OCI-LY7 (cell line): Measurements from ENCODE around the gene CUX1. TPM values are rescaled to one million over a fixed set of nuclear protein-coding genes. Genes with fewer than 3 reads are reported as not detected.

Experiments
- BruUV-seq: library from RNA; stranded (reverse); fragments of 400-500 nt; replicated peaks from 2 replicates; lab custom pipeline; 2021; lab: Mats Ljungman, UMichigan
- CTCF ChIA-PET: fragments of 300-600 bp; sonication (Branson Sonifier 250); formaldehyde crosslinking; loops from one replicate; lab custom pipeline; 2022; ENCODE audit warnings: antibody characterized with exemption; ENCODE audit not compliant: unreplicated experiment; lab: Charles Lee
- POLR2A ChIA-PET: fragments of 300-600 bp; sonication (Branson Sonifier 250); formaldehyde crosslinking; loops from one replicate; lab custom pipeline; 2022; ENCODE audit warnings: antibody characterized with exemption; lab: Charles Lee
- DNase-seq: peaks from one replicate; pipeline ENCODE4 v3.0.0-alpha.2; 2015; ENCODE audit warnings: low spot score
- H2AFZ ChIP-seq: fragments of 200-600 bp; sonication (generic), shearing (Covaris generic); 2 replicates; pipeline ENCODE4 v1.6.1; 2014; ENCODE audit warnings: mild to moderate bottlenecking, antibody characterized with exemption, low read length, moderate library complexity
- H3K27ac ChIP-seq: fragments of 200-600 bp; sonication (generic); 2 replicates; pipeline ENCODE4 v1.5.1; 2014; ENCODE audit warnings: mixed run types, low read depth, mild to moderate bottlenecking, moderate library complexity, low read length, inconsistent platforms; ENCODE audit not compliant: poor library complexity, severe bottlenecking
- H3K36me3 ChIP-seq: fragments of 200-600 bp; sonication (generic); 2 replicates; pipeline ENCODE4 v1.6.1; 2014; ENCODE audit warnings: mild to moderate bottlenecking, antibody characterized with exemption, low read length, moderate library complexity, mixed read lengths; ENCODE audit not compliant: insufficient read depth
- H3K4me1 ChIP-seq: fragments of 200-600 bp; sonication (generic); 2 replicates; pipeline ENCODE4 v1.5.1; 2014; ENCODE audit warnings: mild to moderate bottlenecking, low read length; ENCODE audit not compliant: insufficient read depth, poor library complexity, severe bottlenecking
- H3K4me2 ChIP-seq: fragments of 200-600 bp; sonication (generic); 2 replicates; pipeline ENCODE4 v1.6.1; 2014; ENCODE audit warnings: mild to moderate bottlenecking, low read length
- H3K4me3 ChIP-seq: fragments of 200-600 bp; sonication (generic); 2 replicates; pipeline ENCODE4 v1.5.1; 2014; ENCODE audit warnings: mild to moderate bottlenecking, low read depth, low read length; ENCODE audit not compliant: poor library complexity, severe bottlenecking
- H3K79me2 ChIP-seq: fragments of 200-600 bp; sonication (generic); 2 replicates; pipeline ENCODE4 v1.6.1; 2016; ENCODE audit warnings: low read depth, mild to moderate bottlenecking, low read length, moderate library complexity, mixed read lengths; ENCODE audit not compliant: insufficient read depth
- H3K9me2 ChIP-seq: fragments of 200-600 bp; sonication (generic); 2 replicates; pipeline ENCODE4 v1.6.1; 2016; ENCODE audit warnings: mild to moderate bottlenecking, low read length, mixed read lengths; ENCODE audit not compliant: insufficient read depth
- H3K9me3 ChIP-seq: fragments of 200-600 bp; sonication (generic); 2 replicates; pipeline ENCODE4 v1.6.1; 2014; ENCODE audit warnings: mild to moderate bottlenecking, mixed run types, low read length, mixed read lengths
- H4K20me1 ChIP-seq: fragments of 200-600 bp; sonication (generic); 2 replicates; pipeline ENCODE4 v1.6.1; 2014; ENCODE audit warnings: mild to moderate bottlenecking, antibody characterized with exemption, low read length, moderate library complexity, mixed read lengths; ENCODE audit not compliant: insufficient read depth
- CTCF ChIP-seq: fragments of 200-600 bp; sonication (generic); conservative IDR thresholded peaks from 2 replicates; pipeline ENCODE4 v1.5.1; 2014; ENCODE audit warnings: mild to moderate bottlenecking, antibody characterized with exemption, low read length, moderate library complexity, mixed read lengths
- EZH2phosphoT487 ChIP-seq: fragments of 200-600 bp; sonication (generic); IDR thresholded peaks from 2 replicates; pipeline ENCODE4 v1.6.1; 2018; ENCODE audit warnings: low read depth, borderline replicate concordance, mild to moderate bottlenecking, mixed run types, antibody characterized with exemption, low read length, moderate library complexity, mixed read lengths
- intact Hi-C: fragments of 100-400 bp; cut with micrococcal nuclease; formaldehyde crosslinking; loops from one replicate; pipeline ENCODE4 v1.10.0; 2022; ENCODE audit not compliant: unreplicated experiment
- total RNA-seq, 2 experiments: library from RNA; depleted of rRNA in 1 of 2; stranded (reverse); fragments of >200 nt in 1 of 2; shearing (Covaris generic) in 1 of 2; gene quantifications; 2 replicates each; pipeline ENCODE4 v1.2.3, GENCODE V29; 2014 to 2022

The CUX1 gene
- total RNA-seq, 2 experiments from 2014 or later: 143 to 199 TPM

- Histone ChIP-seq H4K20me1 (no peaks in the 10 kb centered on the region), H3K9me3 (no peaks in the 10 kb centered on the region), H3K27ac (no peak overlapping the region), H3K79me2 (peaks cover 13% of the 10 kb centered on the region; the same call in 1 of the 2 replicates), H3K36me3 (peaks cover 69% of the 10 kb centered on the region), H3K4me3 (no peak overlapping the region), H3K4me1 (peaks cover 24% of the 10 kb centered on the region), H2AFZ (no peak overlapping the region), H3K9me2 (no peaks in the 10 kb centered on the region), H3K4me2 (no peak overlapping the region)
- POLR2A ChIA-PET: interaction anchor here (0.7 to 1.2 kb wide), 2 partner anchors 13 to 443 kb away, joined by 3 to 4 read pairs; no protein-coding TSS in a partner anchor
- no peak for DNase-seq
- intact Hi-C loops: no loop called here
- BruUV-seq: no TSS peak
- TF ChIP-seq CTCF (no peak), EZH2phosphoT487 (no peak)
- CTCF ChIA-PET: no interaction called here
Measured at GRCh38 chr7:102253066-102253972, 435.9 kb downstream of the CUX1 start.

DNA sequence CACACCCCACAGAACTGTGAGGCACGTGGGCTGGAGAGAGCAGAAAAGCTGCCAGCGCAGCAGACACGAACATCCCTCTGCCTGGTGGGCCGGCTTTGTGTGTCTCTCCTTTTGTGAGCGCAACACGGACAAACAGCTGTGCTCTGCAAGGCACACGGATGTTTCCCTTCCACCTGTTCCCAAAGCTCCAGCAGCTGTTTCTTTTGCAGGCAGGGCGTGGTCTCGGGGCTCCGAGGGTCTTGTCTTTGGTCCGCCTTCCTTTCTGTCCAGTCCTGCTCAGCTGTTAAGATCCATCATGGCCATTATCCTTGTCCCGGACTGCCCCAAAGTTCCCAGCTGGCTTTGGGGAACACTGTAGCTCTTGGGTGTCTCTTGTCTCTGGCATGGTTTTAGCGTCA is 436.5 kb downstream of the CUX1 start:
- no peaks in the 10 kb centered on the region for H4K20me1 ChIP-seq
- CTCF ChIA-PET: no interaction called here
- no peak overlapping the region for H3K4me2 ChIP-seq
- POLR2A ChIA-PET: no interaction called here
- no peak overlapping the region for H2AFZ ChIP-seq
- no TSS peak for BruUV-seq
- H3K9me2 ChIP-seq: no peaks in the 10 kb centered on the region
- peaks cover 24% of the 10 kb centered on the region for H3K4me1 ChIP-seq
- no peaks in the 10 kb centered on the region for H3K9me3 ChIP-seq
- H3K27ac ChIP-seq: no peak overlapping the region
- TF ChIP-seq CTCF (no peak), EZH2phosphoT487 (no peak)
- peaks cover 70% of the 10 kb centered on the region for H3K36me3 ChIP-seq
- H3K79me2 ChIP-seq: peaks cover 13% of the 10 kb centered on the region; the same call in 1 of the 2 replicates
- no peak overlapping the region for H3K4me3 ChIP-seq
- no peak for DNase-seq
- intact Hi-C loops: no loop called here

DNA sequence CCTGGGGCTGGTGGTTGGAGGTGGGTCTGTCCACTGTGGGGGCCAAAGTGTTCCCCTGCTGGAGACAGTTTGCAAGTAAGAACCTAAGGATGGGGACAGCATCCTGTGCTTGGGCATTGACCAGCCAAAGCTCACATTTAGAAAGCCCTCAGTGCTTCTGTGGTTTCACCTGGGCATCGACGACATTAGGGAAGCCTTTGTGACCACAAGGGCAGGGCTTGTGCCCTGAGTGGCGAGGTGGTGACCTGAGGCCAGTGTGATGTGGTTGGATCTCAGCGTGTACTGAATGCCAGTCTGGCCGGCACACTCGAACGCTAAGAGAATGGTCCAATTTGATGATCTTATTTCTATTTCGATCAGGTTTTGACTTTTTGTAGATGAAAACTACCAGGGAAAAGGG is 437.1 kb downstream of the CUX1 start:
- intact Hi-C loops: no loop called here
- ChIA-PET POLR2A (interaction anchor here (0.6 kb wide), 1 partner anchor 22 kb away, joined by 3 read pairs; no protein-coding TSS in a partner anchor), CTCF (no interaction called here)
- H3K9me2 ChIP-seq: no peaks in the 10 kb centered on the region
- no peak overlapping the region for H2AFZ ChIP-seq
- peaks cover 24% of the 10 kb centered on the region for H3K4me1 ChIP-seq
- no peaks in the 10 kb centered on the region for H3K9me3 ChIP-seq
- H3K27ac ChIP-seq: no peak overlapping the region
- peaks cover 13% of the 10 kb centered on the region; the same call in 1 of the 2 replicates for H3K79me2 ChIP-seq
- TF ChIP-seq CTCF (no peak), EZH2phosphoT487 (no peak)
- no peak for DNase-seq
- H3K4me3 ChIP-seq: no peak overlapping the region
- no peaks in the 10 kb centered on the region for H4K20me1 ChIP-seq
- H3K36me3 ChIP-seq: peaks cover 65% of the 10 kb centered on the region
- BruUV-seq: no TSS peak
- no peak overlapping the region for H3K4me2 ChIP-seq
